HEK293 (cell line): ENCODE data around the gene EYS.

Experiments
- CTCF ChIA-PET: fragments of 350-600 bp; formaldehyde crosslinking; extraction: SDS; loops from one replicate; lab custom pipeline; 2021; ENCODE audit warnings: antibody characterized with exemption; lab: Yijun Ruan, JAX
- POLR2A ChIA-PET: fragments of 300-600 bp; formaldehyde crosslinking; extraction: SDS; loops from one replicate; lab custom pipeline; 2020; ENCODE audit warnings: antibody characterized with exemption, inconsistent platforms; lab: Yijun Ruan, JAX
- H3K27ac ChIP-seq: fragments of 200-500 bp; sonication (Bioruptor generic); 2 replicates; pipeline ENCODE4 v1.5.1; 2014; ENCODE audit warnings: low read depth, low read length, control low read depth, inconsistent platforms; ENCODE audit errors: extremely low read depth
- H3K36me3 ChIP-seq, 2 experiments: fragments of 200-500 bp in 1 of 2; sonication (Bioruptor generic) in 1 of 2; 1 replicate in 1 of 2; 2 replicates in 1 of 2; pipeline ENCODE4 v1.5.1; 2014 to 2017; ENCODE audit warnings: inconsistent platforms in 2 of 2, low read length in 2 of 2; ENCODE audit not compliant: control insufficient read depth in 2 of 2, insufficient read depth in 1 of 2
- H3K4me1 ChIP-seq: fragments of 200-500 bp; sonication (Bioruptor generic); 2 replicates; pipeline ENCODE4 v1.5.1; 2014; ENCODE audit warnings: mild to moderate bottlenecking, low read length, inconsistent platforms; ENCODE audit not compliant: control insufficient read depth, insufficient read depth
- H3K4me3 ChIP-seq: 2 replicates; pipeline ENCODE4 v1.5.1; 2011; ENCODE audit warnings: low read depth, mild to moderate bottlenecking, control low read depth, low read length, moderate library complexity
- H3K9me3 ChIP-seq: fragments of 200-500 bp; sonication (Bioruptor generic); 2 replicates; pipeline ENCODE4 v1.5.1; 2014; ENCODE audit warnings: low read depth, low read length, inconsistent platforms; ENCODE audit not compliant: control insufficient read depth, insufficient read depth
- ATF2 ChIP-seq: fragments of 450-650 bp; formaldehyde crosslinking; IDR thresholded peaks from 2 replicates; pipeline ENCODE4 v1.5.1; 2016; ENCODE audit warnings: missing biosample characterization, missing genetic modification characterization, low read depth
- FEZF1 ChIP-seq: fragments of 450-650 bp; formaldehyde crosslinking; IDR thresholded peaks from 2 replicates; pipeline ENCODE4 v1.5.1; 2016; ENCODE audit warnings: missing biosample characterization, missing genetic modification characterization
- OVOL3 ChIP-seq: fragments of 450-650 bp; formaldehyde crosslinking; IDR thresholded peaks from 2 replicates; pipeline ENCODE4 v1.5.1; 2016; ENCODE audit warnings: missing biosample characterization, missing genetic modification characterization
- SALL2 ChIP-seq: fragments of 450-650 bp; formaldehyde crosslinking; IDR thresholded peaks from 2 replicates; pipeline ENCODE4 v1.5.0; 2017; ENCODE audit warnings: missing biosample characterization, mild to moderate bottlenecking, missing genetic modification characterization, borderline replicate concordance
- SCRT2 ChIP-seq: fragments of 450-650 bp; formaldehyde crosslinking; IDR thresholded peaks from 2 replicates; pipeline ENCODE4 v1.5.1; 2016; ENCODE audit warnings: missing biosample characterization, missing genetic modification characterization
- SP7 ChIP-seq: fragments of 450-650 bp; formaldehyde crosslinking; IDR thresholded peaks from 2 replicates; pipeline ENCODE4 v1.5.1; 2016; ENCODE audit warnings: missing biosample characterization, missing genetic modification characterization
- TCF7L2 ChIP-seq: IDR thresholded peaks from 2 replicates; pipeline ENCODE4 v1.6.1; 2011; ENCODE audit warnings: low read depth, mild to moderate bottlenecking, inconsistent platforms, low read length, moderate library complexity, borderline replicate concordance
- TRIM28 ChIP-seq: IDR thresholded peaks from 2 replicates; pipeline ENCODE4 v1.6.1; 2011; ENCODE audit warnings: low read length, control low read depth, borderline replicate concordance
- ZBTB7A ChIP-seq: fragments of 450-650 bp; formaldehyde crosslinking; IDR thresholded peaks from 2 replicates; pipeline ENCODE4 v1.5.1; 2016; ENCODE audit warnings: low read depth, missing biosample characterization, missing genetic modification characterization
- ZEB2 ChIP-seq: fragments of 450-650 bp; formaldehyde crosslinking; IDR thresholded peaks from 2 replicates; pipeline ENCODE4 v1.5.1; 2016; ENCODE audit warnings: missing biosample characterization, missing genetic modification characterization
- ZFP69B ChIP-seq: fragments of 450-650 bp; formaldehyde crosslinking; IDR thresholded peaks from 2 replicates; pipeline ENCODE4 v1.5.1; 2016; ENCODE audit warnings: missing biosample characterization, missing genetic modification characterization
- ZNF121 ChIP-seq: fragments of 450-650 bp; formaldehyde crosslinking; IDR thresholded peaks from 2 replicates; pipeline ENCODE4 v1.5.1; 2016; ENCODE audit warnings: missing biosample characterization, missing genetic modification characterization
- ZNF157 ChIP-seq: fragments of 450-650 bp; formaldehyde crosslinking; IDR thresholded peaks from 2 replicates; pipeline ENCODE4 v1.5.1; 2016; ENCODE audit warnings: missing biosample characterization, missing genetic modification characterization
- ZNF169 ChIP-seq: fragments of 450-650 bp; formaldehyde crosslinking; IDR thresholded peaks from 2 replicates; pipeline ENCODE4 v1.5.1; 2016; ENCODE audit warnings: missing biosample characterization, missing genetic modification characterization
- ZNF211 ChIP-seq: fragments of 450-650 bp; formaldehyde crosslinking; IDR thresholded peaks from 2 replicates; pipeline ENCODE4 v1.5.1; 2016; ENCODE audit warnings: low read depth, missing biosample characterization, missing genetic modification characterization
- ZNF274 ChIP-seq, 2 experiments: fragments of 200-500 bp in 1 of 2; fragments of 450-650 bp in 1 of 2; sonication (Bioruptor generic) in 1 of 2; formaldehyde crosslinking in 1 of 2; IDR thresholded peaks; 2 replicates each; pipeline versions ENCODE4 v1.5.1 to v1.6.1; 2014 to 2016; ENCODE audit warnings: borderline replicate concordance in 1 of 2, inconsistent platforms in 1 of 2, low read length in 1 of 2, missing biosample characterization in 1 of 2, missing genetic modification characterization in 1 of 2
- ZNF350 ChIP-seq: fragments of 450-650 bp; formaldehyde crosslinking; IDR thresholded peaks from 2 replicates; pipeline ENCODE4 v1.5.0; 2017; ENCODE audit warnings: missing biosample characterization, mild to moderate bottlenecking, missing genetic modification characterization
- ZNF549 ChIP-seq: fragments of 450-650 bp; IDR thresholded peaks from 2 replicates; pipeline ENCODE4 v1.5.1; 2018; ENCODE audit warnings: missing biosample characterization, missing genetic modification characterization, mild to moderate bottlenecking, inconsistent platforms, moderate library complexity
- ZNF555 ChIP-seq: fragments of 450-650 bp; formaldehyde crosslinking; conservative IDR thresholded peaks from 2 replicates; pipeline ENCODE4 v1.5.1; 2017; ENCODE audit warnings: missing biosample characterization, mild to moderate bottlenecking, missing genetic modification characterization, inconsistent platforms
- ZNF560 ChIP-seq: fragments of 450-650 bp; formaldehyde crosslinking; IDR thresholded peaks from 2 replicates; pipeline ENCODE4 v1.5.1; 2017; ENCODE audit warnings: missing biosample characterization, missing genetic modification characterization, borderline replicate concordance
- ZNF585B ChIP-seq: fragments of 450-650 bp; formaldehyde crosslinking; IDR thresholded peaks from 2 replicates; pipeline ENCODE4 v1.5.1; 2016; ENCODE audit warnings: missing biosample characterization, missing genetic modification characterization
- ZNF596 ChIP-seq: fragments of 450-650 bp; IDR thresholded peaks from 2 replicates; pipeline ENCODE4 v1.5.0; 2018; ENCODE audit warnings: missing biosample characterization, mild to moderate bottlenecking, missing genetic modification characterization, moderate library complexity
- ZNF626 ChIP-seq: fragments of 450-650 bp; sonication (Bioruptor Pico); formaldehyde crosslinking; IDR thresholded peaks from 2 replicates; pipeline ENCODE4 v1.5.1; 2018; ENCODE audit warnings: missing biosample characterization, missing genetic modification characterization, inconsistent platforms
- ZNF645 ChIP-seq: fragments of 450-650 bp; formaldehyde crosslinking; IDR thresholded peaks from 2 replicates; pipeline ENCODE4; 2016; ENCODE audit warnings: missing biosample characterization, missing genetic modification characterization
- ZNF664 ChIP-seq: fragments of 450-650 bp; formaldehyde crosslinking; IDR thresholded peaks from 2 replicates; pipeline ENCODE4 v1.5.1; 2016; ENCODE audit warnings: missing biosample characterization, missing genetic modification characterization
- ZNF792 ChIP-seq: fragments of 450-650 bp; formaldehyde crosslinking; IDR thresholded peaks from 2 replicates; pipeline ENCODE4 v1.5.1; 2016; ENCODE audit warnings: missing biosample characterization, missing genetic modification characterization
- ZNF837 ChIP-seq: fragments of 450-650 bp; formaldehyde crosslinking; IDR thresholded peaks from 2 replicates; pipeline ENCODE4 v1.5.1; 2016; ENCODE audit warnings: missing biosample characterization, missing genetic modification characterization
- ZSCAN5A ChIP-seq: fragments of 450-650 bp; formaldehyde crosslinking; IDR thresholded peaks from 2 replicates; pipeline ENCODE4 v1.5.1; 2016; ENCODE audit warnings: missing biosample characterization, missing genetic modification characterization
- TF ChIP-seq, protein P1 (sequence below): fragments of 450-650 bp; formaldehyde crosslinking; IDR thresholded peaks from 2 replicates; pipeline ENCODE4 v1.5.1; 2016; ENCODE audit warnings: missing biosample characterization, missing genetic modification characterization
- TF ChIP-seq, protein P2 (sequence below): fragments of 450-650 bp; formaldehyde crosslinking; IDR thresholded peaks from 2 replicates; pipeline ENCODE4 v1.5.1; 2016; ENCODE audit warnings: missing biosample characterization, missing genetic modification characterization, low read depth

EYS gene

DNA sequence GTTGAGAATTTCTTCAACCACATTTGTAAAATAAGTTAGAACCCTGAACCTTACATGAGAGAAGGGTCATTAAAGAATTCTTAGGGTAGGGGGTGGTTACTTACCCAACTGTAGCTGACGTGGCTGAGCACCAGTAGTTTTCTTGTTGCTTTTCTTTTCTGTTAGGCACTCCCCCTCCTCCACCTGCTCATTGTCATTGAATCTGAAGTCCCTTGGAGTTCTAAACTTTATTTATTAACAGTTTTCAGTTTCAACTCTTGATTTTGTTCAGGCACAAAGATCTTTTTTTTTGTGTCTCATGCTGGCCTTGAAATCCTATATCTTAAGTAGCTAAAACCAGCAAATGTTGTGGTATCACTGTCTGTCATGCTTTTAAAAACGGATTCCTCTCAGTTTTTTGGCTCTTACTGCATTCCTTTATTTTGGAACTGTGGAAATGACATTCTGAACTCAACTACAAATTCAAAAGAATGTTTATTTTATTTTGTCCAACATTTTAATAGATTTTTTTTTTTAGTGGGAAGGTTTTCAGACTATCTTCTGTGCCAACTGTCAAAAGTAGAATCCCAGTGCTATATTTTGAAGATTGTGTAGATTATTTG, 1606.2 kb downstream of the EYS start:
- Histone ChIP-seq H3K9me3 (no peaks in the 10 kb centered on the region), H3K36me3 (no peaks in the 10 kb centered on the region), H3K4me1 (no peaks in the 10 kb centered on the region), H3K4me3 (no peak overlapping the region), H3K27ac (no peak overlapping the region)
- CTCF ChIA-PET, result interaction anchor here (0.7 kb wide), 1 partner anchor 12 kb away, joined by 3 read pairs; no protein-coding TSS in a partner anchor
- POLR2A ChIA-PET, result no interaction called here
- TF ChIP-seq SALL2 (tag by site-specific recombination) (no peak), ZNF560 (tag by site-specific recombination) (no peak), ZFP69B (tag by site-specific recombination) (no peak), ZNF211 (tag by site-specific recombination) (no peak), ZNF837 (no peak), ZBTB7A (no peak), ZNF555 (tag by site-specific recombination) (no peak), SCRT2 (tag by site-specific recombination) (no peak), ZNF350 (tag by site-specific recombination) (no peak), ZNF274 (IDR thresholded peaks at IDR 0.05; ENCODE audit: low read length) (no peak), ZNF274 (tag by site-specific recombination; IDR thresholded peaks at IDR 0.05; ENCODE audit: borderline replicate concordance) (no peak), ZNF645 (tag by site-specific recombination) (no peak), SP7 (no peak), ZNF169 (tag by site-specific recombination) (no peak), FEZF1 (tag by site-specific recombination) (no peak), OVOL3 (no peak), ZNF549 (no peak)
- TF ChIP-seq, protein P1, sequence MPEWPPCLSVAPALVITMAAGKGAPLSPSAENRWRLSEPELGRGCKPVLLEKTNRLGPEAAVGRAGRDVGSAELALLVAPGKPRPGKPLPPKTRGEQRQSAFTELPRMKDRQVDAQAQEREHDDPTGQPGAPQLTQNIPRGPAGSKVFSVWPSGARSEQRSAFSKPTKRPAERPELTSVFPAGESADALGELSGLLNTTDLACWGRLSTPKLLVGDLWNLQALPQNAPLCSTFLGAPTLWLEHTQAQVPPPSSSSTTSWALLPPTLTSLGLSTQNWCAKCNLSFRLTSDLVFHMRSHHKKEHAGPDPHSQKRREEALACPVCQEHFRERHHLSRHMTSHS, result no peak

- ChIA-PET CTCF (no interaction called here), POLR2A (no interaction called here)
- H3K36me3 ChIP-seq, result no peaks in the 10 kb centered on the region
- H3K9me3 ChIP-seq, result no peaks in the 10 kb centered on the region
- H3K4me3 ChIP-seq, result no peak overlapping the region
- no peaks in the 10 kb centered on the region for H3K4me1 ChIP-seq
- no peak overlapping the region for H3K27ac ChIP-seq
- TF ChIP-seq ZNF626, result no peak
- TF ChIP-seq TCF7L2, result no peak
- TF ChIP-seq ATF2, result no peak
- TF ChIP-seq ZNF350 (tag by site-specific recombination), result no peak
- no peak for TF ChIP-seq ZNF121 (tag by site-specific recombination)
- TF ChIP-seq ZNF664 (tag by site-specific recombination), result no peak
- no peak for TF ChIP-seq ZEB2 (tag by site-specific recombination)
- no peak for TF ChIP-seq TRIM28
- TF ChIP-seq ZNF157 (tag by site-specific recombination), result no peak
- no peak for TF ChIP-seq ZNF596 (tag by site-specific recombination)
- TF ChIP-seq ZSCAN5A (tag by site-specific recombination), result no peak
- no peak for TF ChIP-seq SP7
- TF ChIP-seq ZNF585B (tag by site-specific recombination), result no peak
- TF ChIP-seq ZNF792, result no peak
- TF ChIP-seq, protein P2, sequence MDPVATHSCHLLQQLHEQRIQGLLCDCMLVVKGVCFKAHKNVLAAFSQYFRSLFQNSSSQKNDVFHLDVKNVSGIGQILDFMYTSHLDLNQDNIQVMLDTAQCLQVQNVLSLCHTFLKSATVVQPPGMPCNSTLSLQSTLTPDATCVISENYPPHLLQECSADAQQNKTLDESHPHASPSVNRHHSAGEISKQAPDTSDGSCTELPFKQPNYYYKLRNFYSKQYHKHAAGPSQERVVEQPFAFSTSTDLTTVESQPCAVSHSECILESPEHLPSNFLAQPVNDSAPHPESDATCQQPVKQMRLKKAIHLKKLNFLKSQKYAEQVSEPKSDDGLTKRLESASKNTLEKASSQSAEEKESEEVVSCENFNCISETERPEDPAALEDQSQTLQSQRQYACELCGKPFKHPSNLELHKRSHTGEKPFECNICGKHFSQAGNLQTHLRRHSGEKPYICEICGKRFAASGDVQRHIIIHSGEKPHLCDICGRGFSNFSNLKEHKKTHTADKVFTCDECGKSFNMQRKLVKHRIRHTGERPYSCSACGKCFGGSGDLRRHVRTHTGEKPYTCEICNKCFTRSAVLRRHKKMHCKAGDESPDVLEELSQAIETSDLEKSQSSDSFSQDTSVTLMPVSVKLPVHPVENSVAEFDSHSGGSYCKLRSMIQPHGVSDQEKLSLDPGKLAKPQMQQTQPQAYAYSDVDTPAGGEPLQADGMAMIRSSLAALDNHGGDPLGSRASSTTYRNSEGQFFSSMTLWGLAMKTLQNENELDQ (tag by site-specific recombination), result no peak
These were observed 1616.7 kb downstream of the EYS start for GRCh38 chr6:64090352-64090751.
